GM12801 (cell line): ENCODE data around the gene GMEB2.

ENCODE experiments used
- TF ChIP-seq, protein P1 (sequence below): IDR thresholded peaks from one replicate; pipeline ENCODE4 v1.5.1; 2011; ENCODE audit warnings: control low read depth; ENCODE audit not compliant: insufficient read length; ENCODE audit errors: extremely low read depth

Gene GMEB2

DNA sequence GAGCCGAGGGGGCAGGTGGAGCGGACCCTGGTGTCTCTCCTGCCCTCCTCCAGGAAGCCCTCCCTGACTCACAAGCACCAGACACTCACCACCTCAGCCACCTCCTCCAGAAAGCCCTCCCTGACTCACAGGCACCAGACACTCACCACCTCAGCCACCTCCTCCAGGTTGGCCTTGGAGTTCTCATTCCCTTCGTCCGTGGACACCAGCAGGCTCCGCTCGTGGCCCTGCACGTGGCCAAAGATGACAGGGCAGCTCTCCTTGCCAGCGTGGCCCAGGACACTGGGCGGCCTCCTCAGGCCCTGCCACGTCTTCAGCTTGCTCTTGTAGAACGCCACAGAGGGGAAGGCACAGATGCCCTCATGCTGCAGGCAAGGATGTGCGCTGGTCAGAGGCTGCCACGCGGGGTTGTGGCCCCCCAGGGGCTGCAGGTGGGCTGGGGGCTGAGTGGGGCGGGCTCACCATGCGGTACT, 66.5 kb downstream of the GMEB2 start:
- TF ChIP-seq, protein P1, sequence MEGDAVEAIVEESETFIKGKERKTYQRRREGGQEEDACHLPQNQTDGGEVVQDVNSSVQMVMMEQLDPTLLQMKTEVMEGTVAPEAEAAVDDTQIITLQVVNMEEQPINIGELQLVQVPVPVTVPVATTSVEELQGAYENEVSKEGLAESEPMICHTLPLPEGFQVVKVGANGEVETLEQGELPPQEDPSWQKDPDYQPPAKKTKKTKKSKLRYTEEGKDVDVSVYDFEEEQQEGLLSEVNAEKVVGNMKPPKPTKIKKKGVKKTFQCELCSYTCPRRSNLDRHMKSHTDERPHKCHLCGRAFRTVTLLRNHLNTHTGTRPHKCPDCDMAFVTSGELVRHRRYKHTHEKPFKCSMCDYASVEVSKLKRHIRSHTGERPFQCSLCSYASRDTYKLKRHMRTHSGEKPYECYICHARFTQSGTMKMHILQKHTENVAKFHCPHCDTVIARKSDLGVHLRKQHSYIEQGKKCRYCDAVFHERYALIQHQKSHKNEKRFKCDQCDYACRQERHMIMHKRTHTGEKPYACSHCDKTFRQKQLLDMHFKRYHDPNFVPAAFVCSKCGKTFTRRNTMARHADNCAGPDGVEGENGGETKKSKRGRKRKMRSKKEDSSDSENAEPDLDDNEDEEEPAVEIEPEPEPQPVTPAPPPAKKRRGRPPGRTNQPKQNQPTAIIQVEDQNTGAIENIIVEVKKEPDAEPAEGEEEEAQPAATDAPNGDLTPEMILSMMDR = no peak

DNA sequence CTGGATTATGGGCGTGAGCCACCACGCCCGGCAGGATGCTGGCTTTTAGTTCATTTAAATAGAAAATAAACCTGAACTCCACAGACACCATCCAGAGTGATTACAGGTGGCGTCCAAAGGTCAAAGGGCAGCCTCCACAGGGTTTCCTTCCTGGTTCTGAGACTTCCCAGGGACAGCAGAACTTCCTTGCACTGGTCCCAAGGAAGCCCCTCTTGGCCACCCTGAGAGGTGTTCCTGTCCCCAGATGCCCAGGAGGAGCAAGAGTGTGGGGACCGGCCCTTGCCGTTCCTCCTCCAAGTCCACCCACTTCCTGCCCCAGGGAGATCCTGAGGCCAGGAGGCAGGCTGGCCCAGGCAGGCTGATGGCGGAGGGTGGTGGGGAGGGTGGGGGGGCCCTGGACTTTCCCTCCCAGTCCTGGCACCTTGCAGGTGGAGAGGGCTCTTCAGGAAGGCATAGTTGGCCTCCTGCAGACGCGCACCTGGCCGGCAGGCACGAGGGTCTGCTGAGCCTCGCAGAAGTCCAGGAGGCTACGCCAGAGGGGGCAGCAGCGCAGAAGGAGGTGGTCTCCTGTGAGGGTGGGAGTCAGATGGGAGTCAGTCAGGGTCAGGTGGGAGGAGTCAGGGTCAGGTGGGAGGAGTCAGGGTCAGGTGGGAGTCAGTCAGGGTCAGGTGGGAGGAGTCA, 68.0 kb downstream of the GMEB2 start:
- TF ChIP-seq, protein P1 = no peak

DNA sequence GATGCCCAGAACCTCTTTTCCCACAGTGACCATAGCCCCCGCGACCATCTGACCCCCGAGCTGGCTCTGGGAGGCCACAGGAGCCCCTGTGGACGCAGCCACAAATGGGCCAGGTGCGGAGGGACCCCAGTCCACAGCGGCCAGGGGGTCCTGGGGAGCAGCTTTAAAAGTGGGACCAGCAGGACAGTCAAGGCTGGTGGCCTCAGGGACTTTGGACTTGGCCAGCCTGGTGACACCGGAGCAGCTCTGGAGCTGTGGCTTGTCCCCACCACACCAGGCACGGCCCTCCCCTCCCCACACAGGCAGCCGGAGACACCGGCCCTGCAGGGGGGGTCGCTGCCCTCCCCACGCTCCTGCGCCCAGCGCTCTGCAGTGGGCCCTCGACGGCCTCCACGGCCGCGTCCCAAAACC, 69.4 kb downstream of the GMEB2 start:
- TF ChIP-seq, protein P1 = no peak

DNA sequence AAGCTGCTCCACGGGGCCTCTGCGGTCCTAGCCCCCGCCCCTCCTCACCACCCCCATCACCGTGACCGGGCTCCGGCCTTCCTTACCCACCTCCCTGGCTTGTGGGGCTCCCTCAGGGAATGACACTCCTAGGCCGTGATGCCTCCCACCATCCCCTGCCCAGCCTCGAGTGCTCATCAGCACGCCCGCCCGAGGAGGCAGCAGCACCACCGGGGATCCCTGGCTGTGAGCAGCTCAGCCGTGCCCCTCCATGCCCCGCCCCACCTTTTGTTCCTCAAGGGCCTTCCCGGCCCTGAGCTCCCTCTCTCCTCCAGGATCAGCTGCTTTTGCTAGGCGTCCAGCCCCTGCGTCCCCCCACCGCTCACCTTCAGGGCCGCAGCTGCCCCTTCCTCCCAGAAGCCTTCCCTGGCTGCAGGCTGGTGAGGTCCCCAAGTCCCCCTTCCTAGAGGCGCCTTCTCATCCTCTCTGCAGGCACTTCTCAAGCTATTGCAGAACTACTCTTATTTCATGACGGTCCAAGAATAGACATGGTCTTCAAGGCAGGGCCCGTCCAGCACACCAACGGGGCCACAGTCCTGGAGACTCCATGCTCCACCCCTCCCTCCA, 69.9 kb downstream of the GMEB2 start:
- TF ChIP-seq, protein P1 = no peak

DNA sequence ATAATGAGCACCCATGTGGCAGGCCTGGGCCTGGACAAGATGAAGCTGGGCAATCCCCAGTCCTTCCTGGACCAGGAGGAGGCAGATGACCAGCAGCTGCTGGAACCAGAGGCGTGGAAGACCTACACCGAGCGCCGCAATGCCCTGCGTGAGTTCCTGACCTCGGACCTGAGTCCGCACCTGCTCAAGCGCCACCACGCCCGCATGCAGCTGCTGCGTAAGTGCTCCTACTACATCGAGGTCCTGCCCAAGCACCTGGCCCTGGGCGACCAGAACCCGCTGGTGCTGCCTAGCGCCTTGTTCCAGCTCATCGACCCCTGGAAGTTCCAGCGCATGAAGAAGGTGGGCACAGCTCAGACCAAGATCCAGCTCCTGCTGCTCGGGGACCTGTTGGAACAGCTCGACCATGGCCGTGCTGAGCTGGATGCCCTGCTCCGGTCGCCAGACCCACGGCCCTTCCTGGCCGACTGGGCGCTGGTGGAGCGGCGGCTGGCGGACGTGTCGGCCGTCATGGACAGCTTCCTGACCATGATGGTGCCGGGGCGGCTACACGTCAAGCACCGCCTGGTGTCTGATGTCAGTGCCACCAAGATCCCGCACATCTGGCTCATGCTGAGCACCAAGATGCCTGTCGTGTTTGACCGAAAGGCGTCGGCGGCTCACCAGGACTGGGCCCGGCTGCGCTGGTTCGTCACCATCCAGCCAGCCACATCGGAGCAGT, 71.1 kb downstream of the GMEB2 start:
- TF ChIP-seq, protein P1 = no peak

DNA sequence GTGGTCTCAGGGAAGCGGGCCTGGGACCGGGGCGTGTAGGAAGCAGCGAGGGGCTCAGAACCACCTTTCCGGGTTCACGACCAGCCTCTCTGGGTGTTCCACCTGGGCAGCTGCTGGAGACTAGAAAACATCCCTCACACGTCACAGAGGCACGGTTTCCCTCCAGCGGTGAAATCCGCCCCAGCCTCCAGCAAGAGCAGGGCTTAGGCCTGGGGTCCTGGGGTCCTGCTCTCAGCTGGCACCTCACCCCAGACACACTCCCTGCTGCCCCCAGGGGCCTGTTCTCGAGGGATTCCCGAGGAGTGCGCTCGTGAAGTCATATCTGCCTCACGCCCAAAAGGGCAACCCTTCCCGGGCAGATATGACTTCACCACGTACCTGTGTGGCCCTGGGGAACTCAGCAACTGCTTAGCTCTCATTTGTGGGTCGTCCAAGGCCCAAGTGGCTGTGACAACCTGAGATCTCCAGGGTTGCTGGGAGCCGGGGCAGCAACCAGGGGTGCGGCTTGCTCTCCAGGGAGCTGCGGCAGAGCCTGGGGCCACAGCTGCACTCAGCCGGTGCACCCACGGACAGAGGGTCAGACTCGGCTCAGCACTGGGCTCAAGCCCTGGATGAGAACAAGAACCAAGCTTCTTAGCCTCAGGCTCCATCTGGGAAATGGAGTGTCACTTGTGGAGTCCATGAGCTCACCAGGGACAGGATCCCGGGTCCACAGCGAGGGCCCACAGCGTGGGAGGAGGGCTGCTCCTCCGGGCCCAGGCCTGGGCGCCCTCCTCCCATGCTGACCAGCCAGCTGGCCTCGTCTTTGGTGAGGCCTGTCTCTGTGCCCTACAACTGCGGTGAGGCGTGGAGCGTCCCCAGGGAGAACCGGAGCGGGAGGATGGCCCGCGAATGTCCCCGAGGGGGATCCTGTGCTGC, 72.3 kb downstream of the GMEB2 start:
- TF ChIP-seq, protein P1 = no peak

DNA sequence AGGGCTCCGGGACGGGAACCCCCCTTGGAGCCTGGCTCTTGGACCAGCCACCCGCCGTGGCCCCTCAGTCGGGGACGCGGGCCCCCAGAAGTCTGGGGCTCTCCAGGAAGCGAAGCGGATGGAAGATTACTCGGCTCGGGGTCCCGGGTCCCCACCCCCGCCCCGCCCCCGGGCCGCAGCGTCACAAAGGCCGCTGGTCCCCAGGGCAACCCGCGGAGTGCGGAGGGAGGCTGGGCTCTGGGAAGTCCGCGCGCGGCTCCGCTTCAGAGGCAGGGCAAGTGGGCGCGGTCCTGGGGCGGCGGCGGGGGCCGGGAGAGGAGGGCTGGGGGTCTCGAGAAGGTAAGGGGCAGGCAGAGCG, 73.0 kb downstream of the GMEB2 start, which contains the start of gene FNDC11:
Gene FNDC11, plus strand, starts transcription at position 227 of the 358 bp plus-strand sequence. CDS start 1,505 bp downstream, outside the sequence.
- TF ChIP-seq, protein P1 = no peak
